Prostate gland (tissue), 2 donors: Measurements from ENCODE around the gene OPA1. TPM values are rescaled to one million over a fixed set of nuclear protein-coding genes. Genes with fewer than 3 reads are reported as not detected.
A peak's percentile ranks its signal among the peaks of the same experiment; 100 is the strongest.

Source experiments
- DNase-seq: peaks from one replicate; pipeline ENCODE4 v3.0.0-alpha.2; 2019; ENCODE audit warnings: low spot score
- H3K27ac ChIP-seq, 2 donors: fragments of 200-600 bp; sonication (generic); 2 replicates each; pipeline ENCODE4 v1.5.1; 2017 to 2019
- H3K27me3 ChIP-seq: fragments of 200-600 bp; sonication (generic); replicated peaks from 2 replicates; pipeline ENCODE4 v1.5.1; 2019; ENCODE audit not compliant: insufficient read depth
- H3K36me3 ChIP-seq, 2 donors: fragments of 200-600 bp; sonication (generic); 1 replicate in 1 of 2; 2 replicates in 1 of 2; pipeline versions ENCODE4 v1.5.1 to v1.8.1; 2017 to 2019
- H3K4me1 ChIP-seq: fragments of 200-600 bp; sonication (generic); replicated peaks from 2 replicates; pipeline ENCODE4 v1.5.1; 2019
- H3K4me3 ChIP-seq, 2 donors: fragments of 200-600 bp; sonication (generic); 2 replicates each; pipeline ENCODE4 v1.5.1; 2017 to 2019
- H3K9me3 ChIP-seq: fragments of 200-600 bp; sonication (generic); 2 replicates; pipeline ENCODE4 v1.5.1; 2017
- POLR2A ChIP-seq: fragments of 450-650 bp; IDR thresholded peaks from one replicate; pipeline ENCODE4 v1.6.1; 2016; ENCODE audit warnings: antibody characterized with exemption, mild to moderate bottlenecking
- POLR2AphosphoS5 ChIP-seq: sonication (generic); formaldehyde crosslinking; IDR thresholded peaks from one replicate; pipeline ENCODE4 v1.6.1; 2017; ENCODE audit warnings: antibody characterized with exemption
- WGBS: methylation state at CpG from one replicate; pipeline ENCODE4 v1.1.5; 2018; 5-methylcytosine and 5-hydroxymethylcytosine counted together
- intact Hi-C: fragments of 100-400 bp; cut with DNase I; formaldehyde crosslinking; loops from one replicate; pipeline ENCODE4 v1.14.2; 2022
- total RNA-seq, 2 donors: library from RNA; depleted of rRNA; stranded (reverse); fragments of >200 nt; gene quantifications; one replicate each; pipeline ENCODE4 v1.1.0, GENCODE V29; 2016
- TF ChIP-seq, protein P1 (sequence below), 4 experiments: fragments of 200-600 bp in 2 of 4; fragments of 450-650 bp in 2 of 4; sonication (generic) in 2 of 4; IDR thresholded peaks; 1 replicate in 3 of 4; 2 replicates in 1 of 4; pipeline ENCODE4 v1.5.1; 2016 to 2019; ENCODE audit warnings: antibody characterized with exemption in 4 of 4, mild to moderate bottlenecking in 2 of 4, moderate library complexity in 2 of 4

Gene OPA1
- total RNA-seq, 2 donors from 2014 or later = 27.1 to 45.1 TPM

DNA sequence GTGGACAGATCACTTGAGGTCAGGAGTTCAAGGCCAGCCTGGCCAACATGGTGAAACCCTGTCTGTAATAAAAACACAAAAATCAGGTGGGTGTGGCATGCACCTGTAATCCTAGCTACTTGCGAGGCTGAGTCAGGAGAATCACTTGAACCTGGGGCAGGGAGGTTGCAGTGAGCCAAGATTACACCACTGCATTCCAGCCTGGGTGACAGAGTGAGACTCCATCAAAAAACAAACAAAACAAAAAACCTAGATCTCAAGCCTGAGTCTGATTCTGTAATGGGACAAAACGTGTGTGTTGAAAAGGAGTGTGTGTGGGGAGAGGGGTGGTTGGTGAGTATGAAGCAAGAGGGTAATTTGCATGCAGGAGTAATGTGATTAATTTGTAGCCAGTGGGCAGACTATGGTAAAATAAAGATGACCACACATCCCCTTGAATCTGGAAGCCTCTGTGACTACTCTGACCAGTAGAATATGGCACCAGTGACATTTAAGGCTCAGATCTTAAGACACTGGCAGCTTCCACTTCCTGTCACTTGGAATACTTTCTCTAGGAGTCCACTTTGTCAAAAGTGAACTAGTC is 18.4 kb upstream of the OPA1 start:
- 53% methylated on average over 2 of the region's 2 CpGs for WGBS
- DNase-seq = no peak
- no peaks in the 10 kb centered on the region for H3K9me3 ChIP-seq
- no peak overlapping the region for H3K27ac ChIP-seq
- H3K27me3 ChIP-seq = no peaks in the 10 kb centered on the region
- no peaks in the 10 kb centered on the region for H3K4me1 ChIP-seq
- TF ChIP-seq, protein P1, sequence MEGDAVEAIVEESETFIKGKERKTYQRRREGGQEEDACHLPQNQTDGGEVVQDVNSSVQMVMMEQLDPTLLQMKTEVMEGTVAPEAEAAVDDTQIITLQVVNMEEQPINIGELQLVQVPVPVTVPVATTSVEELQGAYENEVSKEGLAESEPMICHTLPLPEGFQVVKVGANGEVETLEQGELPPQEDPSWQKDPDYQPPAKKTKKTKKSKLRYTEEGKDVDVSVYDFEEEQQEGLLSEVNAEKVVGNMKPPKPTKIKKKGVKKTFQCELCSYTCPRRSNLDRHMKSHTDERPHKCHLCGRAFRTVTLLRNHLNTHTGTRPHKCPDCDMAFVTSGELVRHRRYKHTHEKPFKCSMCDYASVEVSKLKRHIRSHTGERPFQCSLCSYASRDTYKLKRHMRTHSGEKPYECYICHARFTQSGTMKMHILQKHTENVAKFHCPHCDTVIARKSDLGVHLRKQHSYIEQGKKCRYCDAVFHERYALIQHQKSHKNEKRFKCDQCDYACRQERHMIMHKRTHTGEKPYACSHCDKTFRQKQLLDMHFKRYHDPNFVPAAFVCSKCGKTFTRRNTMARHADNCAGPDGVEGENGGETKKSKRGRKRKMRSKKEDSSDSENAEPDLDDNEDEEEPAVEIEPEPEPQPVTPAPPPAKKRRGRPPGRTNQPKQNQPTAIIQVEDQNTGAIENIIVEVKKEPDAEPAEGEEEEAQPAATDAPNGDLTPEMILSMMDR (IDR thresholded peaks at IDR 0.05) = no peak
- TF ChIP-seq POLR2AphosphoS5 = no peak
- no peak for TF ChIP-seq POLR2A
- intact Hi-C loops = loop anchor here (5.0 to 10.0 kb wide), 3 partner anchors 112 to 1010 kb away; no protein-coding TSS in a partner anchor
- H3K4me3 ChIP-seq = no peak overlapping the region
- H3K36me3 ChIP-seq = no peaks in the 10 kb centered on the region

GRCh38 chr3:193585530-193585929 is 7.5 kb upstream of the OPA1 start:
- no peak overlapping the region for H3K27ac ChIP-seq
- H3K36me3 ChIP-seq = no peaks in the 10 kb centered on the region
- no peak overlapping the region for H3K4me3 ChIP-seq
- intact Hi-C loops = no loop called here
- 50% methylated on average over 9 of the region's 9 CpGs for WGBS
- H3K27me3 ChIP-seq = no peaks in the 10 kb centered on the region
- peak; percentile 57 for TF ChIP-seq POLR2AphosphoS5
- TF ChIP-seq, protein P1 (IDR thresholded peaks at IDR 0.05) = no peak
- TF ChIP-seq POLR2A = no peak
- no peak for DNase-seq
- H3K4me1 ChIP-seq = no peaks in the 10 kb centered on the region
- H3K9me3 ChIP-seq = no peaks in the 10 kb centered on the region

DNA sequence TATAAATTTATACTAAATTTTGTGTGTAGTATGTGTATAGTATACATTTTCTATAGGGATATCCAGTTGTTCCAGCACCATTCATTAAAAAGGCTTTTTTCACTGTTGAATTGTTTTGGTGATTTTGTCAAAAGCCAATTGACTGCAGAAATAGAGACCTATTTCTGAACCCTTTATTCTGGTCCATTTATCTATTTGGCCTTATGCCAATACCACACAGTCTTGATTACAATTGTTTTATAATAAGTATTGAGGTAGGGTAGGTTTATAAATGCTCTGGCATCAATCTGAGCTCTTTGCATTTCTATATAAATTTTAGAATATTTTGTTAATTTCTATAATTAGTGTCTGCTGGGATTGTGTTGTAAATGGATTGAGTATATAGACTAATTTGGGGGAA is 6.5 kb upstream of the OPA1 start:
- DNase-seq = no peak
- TF ChIP-seq POLR2A (no peak), POLR2AphosphoS5 (no peak)
- TF ChIP-seq, protein P1 (IDR thresholded peaks at IDR 0.05) = no peak
- no peak overlapping the region for H3K4me3 ChIP-seq
- no peak overlapping the region for H3K27ac ChIP-seq
- no peaks in the 10 kb centered on the region for H3K9me3 ChIP-seq
- H3K4me1 ChIP-seq = no peaks in the 10 kb centered on the region
- intact Hi-C loops = no loop called here
- H3K36me3 ChIP-seq = no peaks in the 10 kb centered on the region
- H3K27me3 ChIP-seq = no peaks in the 10 kb centered on the region

GRCh38 chr3:193589129-193589528 is 3.9 kb upstream of the OPA1 start:
- intact Hi-C loops = no loop called here
- H3K9me3 ChIP-seq = no peaks in the 10 kb centered on the region
- peaks cover 5% of the 10 kb centered on the region for H3K4me1 ChIP-seq
- DNase-seq = no peak
- H3K36me3 ChIP-seq = no peaks in the 10 kb centered on the region
- no peak overlapping the region for H3K27ac ChIP-seq
- no peaks in the 10 kb centered on the region for H3K27me3 ChIP-seq
- H3K4me3 ChIP-seq = no peak overlapping the region
- WGBS = 60% methylated on average over 1 of the region's 1 CpG
- TF ChIP-seq POLR2AphosphoS5 = no peak
- TF ChIP-seq, protein P1 (IDR thresholded peaks at IDR 0.05) = no peak
- no peak for TF ChIP-seq POLR2A

DNA sequence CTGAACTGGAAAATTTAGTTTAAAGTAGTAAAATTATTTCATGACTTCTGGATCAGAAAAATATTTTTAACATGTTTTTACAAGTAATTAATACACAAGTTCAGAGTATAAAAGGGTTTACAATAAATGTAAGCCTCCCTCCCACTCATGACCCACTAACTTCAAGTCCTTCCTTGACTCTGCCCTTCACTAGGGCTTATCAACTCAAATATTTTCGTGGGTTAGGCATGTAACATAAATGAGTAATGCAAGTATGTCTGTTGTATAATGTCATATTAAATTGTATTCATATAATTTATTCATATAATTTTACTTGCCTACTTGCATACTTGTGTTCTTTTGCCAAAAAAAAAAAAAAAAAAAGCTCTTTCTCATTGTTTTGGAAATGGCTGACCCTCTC is 3.4 kb upstream of the OPA1 start:
- Histone ChIP-seq H3K9me3 (no peaks in the 10 kb centered on the region), H3K4me1 (peaks cover 5% of the 10 kb centered on the region), H3K27me3 (no peaks in the 10 kb centered on the region), H3K36me3 (no peaks in the 10 kb centered on the region), H3K4me3 (no peak overlapping the region), H3K27ac (no peak overlapping the region)
- TF ChIP-seq, protein P1 (IDR thresholded peaks at IDR 0.05) = no peak
- no peak for TF ChIP-seq POLR2AphosphoS5
- DNase-seq = no peak
- 58% methylated on average over 1 of the region's 1 CpG for WGBS
- intact Hi-C loops = loop anchor here (5.0 kb wide), 1 partner anchor 672 kb away; the partner anchor contains the start of gene MB21D2
